SU-DHL-6 (cell line): Measurements from ENCODE around the gene ZBTB7A.

ENCODE experiments used
- H2AFZ ChIP-seq: fragments of 200-600 bp; sonication (generic); 2 replicates; pipeline ENCODE4 v1.6.1; 2014; ENCODE audit warnings: low read depth, mild to moderate bottlenecking, moderate library complexity, mixed read lengths, antibody characterized with exemption, low read length; ENCODE audit not compliant: severe bottlenecking
- H3F3A ChIP-seq: fragments of 200-600 bp; shearing (Covaris generic); 2 replicates; pipeline ENCODE4 v1.6.0; 2016; ENCODE audit warnings: antibody characterized with exemption, mild to moderate bottlenecking; ENCODE audit not compliant: insufficient read depth
- H3K27ac ChIP-seq: fragments of 200-600 bp; sonication (generic); 2 replicates; pipeline ENCODE4 v1.5.1; 2016; ENCODE audit warnings: low read depth, mild to moderate bottlenecking, low read length, moderate library complexity, mixed read lengths
- H3K27me3 ChIP-seq: fragments of 200-600 bp; sonication (generic), shearing (Covaris generic); 2 replicates; pipeline ENCODE4 v1.6.0; 2014; ENCODE audit warnings: mild to moderate bottlenecking, low read length
- H3K36me3 ChIP-seq: fragments of 200-600 bp; sonication (generic); 2 replicates; pipeline ENCODE4 v1.6.1; 2014; ENCODE audit warnings: mild to moderate bottlenecking, low read length, mixed read lengths
- H3K4me2 ChIP-seq: fragments of 300-600, 200-600 bp; shearing (Covaris generic), sonication (generic); 2 replicates; pipeline ENCODE4 v1.6.0; 2014; ENCODE audit warnings: low read length, low read depth, mild to moderate bottlenecking; ENCODE audit not compliant: poor library complexity, severe bottlenecking
- H3K4me3 ChIP-seq: fragments of 200-600 bp; sonication (generic); 2 replicates; pipeline ENCODE4 v1.5.1; 2014; ENCODE audit warnings: antibody characterized with exemption, low read length, mild to moderate bottlenecking, mixed read lengths; ENCODE audit not compliant: insufficient read depth, poor library complexity, severe bottlenecking
- H3K79me2 ChIP-seq: fragments of 200-600 bp; sonication (generic); 2 replicates; pipeline ENCODE4 v1.6.1; 2014; ENCODE audit warnings: mild to moderate bottlenecking, low read length, moderate library complexity; ENCODE audit not compliant: insufficient read depth
- H3K9ac ChIP-seq: fragments of 200-600 bp; sonication (generic); 2 replicates; pipeline ENCODE4 v1.7.0; 2014; ENCODE audit warnings: mild to moderate bottlenecking, low read length
- H3K9me2 ChIP-seq: fragments of 200-600 bp; sonication (generic); replicated peaks from 2 replicates; pipeline ENCODE4 v1.6.1; 2014; ENCODE audit warnings: low read length; ENCODE audit not compliant: insufficient read depth
- H3K9me3 ChIP-seq: fragments of 200-600 bp; sonication (generic); 2 replicates; pipeline ENCODE4 v1.6.1; 2014; ENCODE audit warnings: low read length, mixed read lengths; ENCODE audit not compliant: insufficient read depth
- H4K20me1 ChIP-seq: fragments of 200-600 bp; sonication (generic); 2 replicates; pipeline ENCODE4 v1.6.1; 2014; ENCODE audit warnings: low read depth, mild to moderate bottlenecking, antibody characterized with exemption, low read length, moderate library complexity, mixed read lengths
- CTCF ChIP-seq: fragments of 200-600 bp; sonication (generic); IDR thresholded peaks from one replicate; pipeline ENCODE4 v1.5.1; 2017; ENCODE audit warnings: antibody characterized with exemption, mild to moderate bottlenecking, low read length, moderate library complexity; ENCODE audit not compliant: insufficient read depth, poor library complexity, severe bottlenecking
- EZH2phosphoT487 ChIP-seq: fragments of 200-600 bp; sonication (generic), shearing (Covaris generic); conservative IDR thresholded peaks from 2 replicates; pipeline ENCODE4 v1.6.1; 2018; ENCODE audit warnings: mild to moderate bottlenecking, antibody characterized with exemption, low read length, moderate library complexity, mixed read lengths

Gene ZBTB7A

GRCh38 chr19:4094291-4094690 is 27.6 kb upstream of the ZBTB7A start:
- Histone ChIP-seq H3K4me2 (no peak overlapping the region), H3K36me3 (no peaks in the 10 kb centered on the region), H3K4me3 (no peak overlapping the region)

GRCh38 chr19:4093643-4094175 is 27.0 kb upstream of the ZBTB7A start:
- no peaks in the 10 kb centered on the region for H3K9me3 ChIP-seq
- H3K4me2 ChIP-seq = no peak overlapping the region
- H3K9me2 ChIP-seq = no peaks in the 10 kb centered on the region
- no peaks in the 10 kb centered on the region for H4K20me1 ChIP-seq
- H3K27ac ChIP-seq = no peak overlapping the region
- H3K36me3 ChIP-seq = no peaks in the 10 kb centered on the region
- H3F3A ChIP-seq = no peaks in the 10 kb centered on the region
- no peak overlapping the region for H3K4me3 ChIP-seq
- TF ChIP-seq EZH2phosphoT487 (no peak), CTCF (no peak)
- no peak overlapping the region for H2AFZ ChIP-seq
- H3K27me3 ChIP-seq = no peaks in the 10 kb centered on the region
- H3K9ac ChIP-seq = no peak overlapping the region
- H3K79me2 ChIP-seq = no peaks in the 10 kb centered on the region

More at GRCh38 chr19:4094291-4094690, 27.6 kb upstream of the ZBTB7A start:
- Histone ChIP-seq H3K9ac (no peak overlapping the region), H3K9me3 (no peaks in the 10 kb centered on the region), H3K9me2 (no peaks in the 10 kb centered on the region), H3K79me2 (no peaks in the 10 kb centered on the region), H4K20me1 (no peaks in the 10 kb centered on the region), H2AFZ (no peak overlapping the region), H3K27me3 (no peaks in the 10 kb centered on the region), H3F3A (no peaks in the 10 kb centered on the region), H3K27ac (no peak overlapping the region)
- TF ChIP-seq EZH2phosphoT487 = no peak
- no peak for TF ChIP-seq CTCF

- Histone ChIP-seq H3K27ac (no peak overlapping the region), H3K9me3 (no peaks in the 10 kb centered on the region), H3F3A (no peaks in the 10 kb centered on the region), H3K9me2 (no peaks in the 10 kb centered on the region), H3K36me3 (no peaks in the 10 kb centered on the region), H3K27me3 (no peaks in the 10 kb centered on the region), H4K20me1 (no peaks in the 10 kb centered on the region), H3K4me2 (no peak overlapping the region), H3K79me2 (no peaks in the 10 kb centered on the region), H2AFZ (no peak overlapping the region), H3K9ac (no peak overlapping the region), H3K4me3 (no peak overlapping the region)
- TF ChIP-seq EZH2phosphoT487 = no peak
- TF ChIP-seq CTCF = no peak
Measured at GRCh38 chr19:4090356-4091220, 23.9 kb upstream of the ZBTB7A start.
